Transverse colon (tissue), 3 donors: ENCODE results near the gene ATP11A.

Source experiments
- POLR2A ChIP-seq: fragments of 450-650 bp; IDR thresholded peaks from one replicate; pipeline ENCODE4 v1.6.1; 2016; ENCODE audit warnings: antibody characterized with exemption, mild to moderate bottlenecking, moderate library complexity
- TF ChIP-seq, protein P1 (sequence below), 5 experiments: fragments of 200-600 bp in 3 of 5; fragments of 450-650 bp in 2 of 5; sonication (generic) in 3 of 5; IDR thresholded peaks; 1 replicate in 2 of 5; 2 replicates in 3 of 5; pipeline ENCODE4 v1.5.1; 2016 to 2017; ENCODE audit warnings: antibody characterized with exemption in 5 of 5, inconsistent platforms in 3 of 5, mild to moderate bottlenecking in 2 of 5, moderate library complexity in 1 of 5

DNA sequence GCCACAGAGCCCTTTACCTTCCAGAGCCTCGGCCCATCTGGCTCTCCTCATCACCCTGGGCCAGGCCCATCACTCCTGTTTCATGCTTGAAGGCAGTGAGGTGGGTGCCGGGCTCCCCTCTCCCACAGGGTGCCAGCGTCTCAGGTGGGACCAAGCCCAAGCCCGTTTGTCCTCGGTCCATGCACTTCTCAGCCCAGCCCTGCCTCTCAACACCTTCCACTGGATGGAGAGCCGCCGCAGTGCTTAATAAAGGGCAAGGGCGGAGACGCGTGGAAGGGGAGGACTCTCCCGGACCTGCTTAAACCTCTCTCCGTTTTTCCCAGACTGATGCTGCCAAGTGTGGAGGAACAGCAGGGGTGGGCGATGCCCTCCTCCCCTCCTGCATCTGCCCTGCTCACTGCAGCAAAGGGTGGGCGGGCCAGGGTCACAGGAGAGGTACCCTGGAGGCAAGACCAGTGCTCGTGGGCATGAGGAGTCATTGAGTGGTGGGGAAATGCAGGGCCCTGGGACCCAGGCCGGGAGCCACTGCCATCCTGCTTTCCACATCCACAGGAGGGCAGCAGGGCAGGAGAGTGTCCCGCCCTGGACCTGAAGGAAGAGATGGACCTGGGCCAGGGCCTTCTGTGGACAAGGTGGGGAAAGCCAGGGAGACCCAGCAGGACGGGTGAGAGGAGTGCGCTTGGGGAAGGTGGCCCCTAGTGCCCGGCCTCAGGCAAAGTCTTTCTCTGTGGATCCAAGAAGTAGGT, 9.7 kb upstream of the ATP11A start:
- no peak for TF ChIP-seq POLR2A
- TF ChIP-seq, protein P1, sequence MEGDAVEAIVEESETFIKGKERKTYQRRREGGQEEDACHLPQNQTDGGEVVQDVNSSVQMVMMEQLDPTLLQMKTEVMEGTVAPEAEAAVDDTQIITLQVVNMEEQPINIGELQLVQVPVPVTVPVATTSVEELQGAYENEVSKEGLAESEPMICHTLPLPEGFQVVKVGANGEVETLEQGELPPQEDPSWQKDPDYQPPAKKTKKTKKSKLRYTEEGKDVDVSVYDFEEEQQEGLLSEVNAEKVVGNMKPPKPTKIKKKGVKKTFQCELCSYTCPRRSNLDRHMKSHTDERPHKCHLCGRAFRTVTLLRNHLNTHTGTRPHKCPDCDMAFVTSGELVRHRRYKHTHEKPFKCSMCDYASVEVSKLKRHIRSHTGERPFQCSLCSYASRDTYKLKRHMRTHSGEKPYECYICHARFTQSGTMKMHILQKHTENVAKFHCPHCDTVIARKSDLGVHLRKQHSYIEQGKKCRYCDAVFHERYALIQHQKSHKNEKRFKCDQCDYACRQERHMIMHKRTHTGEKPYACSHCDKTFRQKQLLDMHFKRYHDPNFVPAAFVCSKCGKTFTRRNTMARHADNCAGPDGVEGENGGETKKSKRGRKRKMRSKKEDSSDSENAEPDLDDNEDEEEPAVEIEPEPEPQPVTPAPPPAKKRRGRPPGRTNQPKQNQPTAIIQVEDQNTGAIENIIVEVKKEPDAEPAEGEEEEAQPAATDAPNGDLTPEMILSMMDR (IDR thresholded peaks at IDR 0.05), result no peak
